ENCODE measurements around the gene SRGAP2B.
"Not testable (repeated sequence)": the region's sequence is repeated elsewhere in the genome, so short reads cannot be mapped to it uniquely, and the experiment has no call there.

DNA sequence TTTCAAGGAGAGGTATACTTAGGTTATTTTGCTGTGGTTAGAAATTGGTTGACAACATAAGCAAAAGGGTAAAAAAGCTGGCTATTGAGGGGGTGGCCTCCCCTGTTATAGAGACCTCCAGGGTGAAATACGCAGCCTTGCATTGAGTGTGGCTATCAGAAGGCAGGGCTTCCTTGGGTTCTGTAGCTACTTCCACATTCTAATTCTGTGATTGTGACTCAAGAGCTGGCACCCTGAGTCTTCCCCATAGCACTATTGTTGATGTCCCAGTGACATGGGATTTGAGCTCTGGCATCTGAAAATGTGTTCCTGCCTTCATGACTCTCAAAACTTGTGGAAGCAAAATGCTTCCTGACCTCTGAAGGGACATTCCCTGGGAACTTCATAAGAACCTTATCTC, 39.3 kb upstream of the SRGAP2B start:
- TF ChIP-seq CTCF, POLR2A (IDR thresholded peaks at IDR 0.05): not testable (repeated sequence)

Measured in body of pancreas (tissue), 4 donors.